Keratinocyte (primary cell): ENCODE results near the gene CDH7. TPM values are rescaled to one million over a fixed set of nuclear protein-coding genes. Genes with fewer than 3 reads are reported as not detected.

Source experiments
- DNase-seq: peaks from one replicate; pipeline ENCODE4 v3.0.0-alpha.2; 2011; ENCODE audit warnings: low read depth, missing footprints, low spot score
- FAIRE-seq: peaks from 2 replicates; lab custom pipeline; 2011; peaks lifted over from hg19 to GRCh38; lab: Jason Lieb, UNC
- H2AFZ ChIP-seq: 2 replicates; pipeline ENCODE4 v1.6.0; 2012; ENCODE audit warnings: low read length, control low read depth, inconsistent platforms; ENCODE audit not compliant: control insufficient read depth
- H3K27ac ChIP-seq: 2 replicates; pipeline ENCODE4 v1.5.1; 2011; ENCODE audit warnings: low read length; ENCODE audit not compliant: control insufficient read depth, insufficient read depth
- H3K27me3 ChIP-seq: 3 replicates; pipeline ENCODE4 v1.6.0; 2011; ENCODE audit warnings: low read length; ENCODE audit not compliant: control insufficient read depth, insufficient read depth; ENCODE audit errors: extremely low read depth
- H3K36me3 ChIP-seq, 2 experiments: 2 replicates in 1 of 2; 3 replicates in 1 of 2; pipeline ENCODE4 v1.5.1; 2011; ENCODE audit warnings: low read length in 2 of 2, mild to moderate bottlenecking in 1 of 2; ENCODE audit not compliant: control insufficient read depth in 2 of 2, insufficient read depth in 2 of 2; ENCODE audit errors: extremely low read depth in 1 of 2
- H3K4me1 ChIP-seq: 3 replicates; pipeline ENCODE4 v1.5.1; 2011; ENCODE audit warnings: low read length; ENCODE audit not compliant: control insufficient read depth, insufficient read depth; ENCODE audit errors: extremely low read depth
- H3K4me2 ChIP-seq: 3 replicates; pipeline ENCODE4 v1.6.0; 2011; ENCODE audit warnings: low read depth, low read length; ENCODE audit not compliant: control insufficient read depth, insufficient read depth; ENCODE audit errors: extremely low read depth
- H3K4me3 ChIP-seq, 3 experiments: fragments of 200-600 bp in 1 of 3; sonication (generic) in 1 of 3; 2 replicates in 2 of 3; 3 replicates in 1 of 3; pipeline ENCODE4 v1.5.1; 2011 to 2016; ENCODE audit warnings: low read length in 3 of 3, mild to moderate bottlenecking in 3 of 3, control low read depth in 2 of 3, inconsistent platforms in 1 of 3, low read depth in 1 of 3, mixed read lengths in 1 of 3, mixed run types in 1 of 3, moderate library complexity in 1 of 3; ENCODE audit not compliant: control insufficient read depth in 2 of 3, insufficient read depth in 2 of 3; ENCODE audit errors: extremely low read depth in 1 of 3
- H3K79me2 ChIP-seq: 2 replicates; pipeline ENCODE4 v1.6.0; 2012; ENCODE audit warnings: low read length; ENCODE audit not compliant: control insufficient read depth, insufficient read depth
- H3K9ac ChIP-seq: 3 replicates; pipeline ENCODE4 v1.6.0; 2011; ENCODE audit warnings: low read length; ENCODE audit not compliant: control insufficient read depth, insufficient read depth; ENCODE audit errors: extremely low read depth
- H3K9me1 ChIP-seq: 3 replicates; pipeline ENCODE4 v1.6.0; 2011; ENCODE audit warnings: low read length; ENCODE audit not compliant: control insufficient read depth, insufficient read depth; ENCODE audit errors: extremely low read depth
- H3K9me3 ChIP-seq: 2 replicates; pipeline ENCODE4 v1.5.1; 2012; ENCODE audit warnings: low read depth, low read length; ENCODE audit not compliant: control insufficient read depth
- H4K20me1 ChIP-seq: 3 replicates; pipeline ENCODE4 v1.6.0; 2011; ENCODE audit warnings: low read length; ENCODE audit not compliant: control insufficient read depth, insufficient read depth; ENCODE audit errors: extremely low read depth
- EZH2 ChIP-seq: IDR thresholded peaks from one replicate; pipeline ENCODE4 v1.6.1; 2012; ENCODE audit warnings: inconsistent platforms, mild to moderate bottlenecking, low read length, moderate library complexity
- dilution Hi-C: fragments of 300-500 bp; cut with MboI; formaldehyde crosslinking; loops from one replicate; pipeline ENCODE4 v1.7.0; 2020; ENCODE audit warnings: low sequenced_read_pairs; ENCODE audit not compliant: extremely low pct_ligation_motif_present
- polyA plus RNA-seq, 5 experiments: library from polyadenylated mRNA; depleted of rRNA in 3 of 5; stranded (reverse) in 3 of 5; stranded (forward) in 1 of 5; unstranded in 1 of 5; fragments of >200 nt; gene quantifications; 1 replicate in 1 of 5; 2 replicates in 3 of 5; 3 replicates in 1 of 5; pipeline versions ENCODE4 v1.2.1 to v1.2.3, GENCODE V29; 2011 to 2012; ENCODE audit warnings: missing spikeins in 2 of 5, low read depth in 1 of 5, low replicate concordance in 1 of 5
- TF ChIP-seq, protein P1 (sequence below), 3 experiments: IDR thresholded peaks in 1 of 3; conservative IDR thresholded peaks in 1 of 3; optimal IDR thresholded peaks in 1 of 3; 2 replicates in 2 of 3; 3 replicates in 1 of 3; pipeline versions ENCODE3 to v1.5.1; 2011; ENCODE audit warnings: low read length in 3 of 3, mild to moderate bottlenecking in 3 of 3, moderate library complexity in 2 of 3, control low read depth in 1 of 3, inconsistent platforms in 1 of 3; ENCODE audit not compliant: insufficient read depth in 2 of 3; ENCODE audit errors: extremely low read depth in 1 of 3

Gene CDH7
- polyA plus RNA-seq, 1 donor (not counting 4 experiments of a cell fraction or from before 2014, with no cell fraction given) = not detected

DNA sequence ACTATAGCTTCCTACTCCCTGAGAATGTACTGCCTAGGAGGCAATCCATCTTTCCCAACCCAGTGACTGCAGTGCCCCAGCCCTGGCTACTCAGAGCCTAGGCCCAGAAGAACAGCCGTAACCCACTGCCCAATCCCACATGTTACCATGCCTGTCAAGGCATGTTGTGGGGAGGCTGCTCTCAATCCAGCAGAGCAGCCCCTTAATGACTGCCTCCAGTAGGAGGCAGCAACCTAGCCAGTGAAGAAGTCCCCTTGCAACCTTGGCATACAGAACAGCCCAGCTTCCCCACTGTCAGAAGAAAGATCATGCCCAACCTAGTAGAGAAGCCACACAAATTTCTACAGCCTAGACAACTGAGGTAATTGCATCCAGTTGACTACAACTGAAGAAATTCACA lies 44.2 kb upstream of the CDH7 start:
- Histone ChIP-seq H3K36me3 (no peaks in the 10 kb centered on the region), H3K27ac (no peak overlapping the region), H3K9me1 (no peaks in the 10 kb centered on the region), H3K79me2 (no peaks in the 10 kb centered on the region), H3K4me1 (no peaks in the 10 kb centered on the region), H3K9ac (no peak overlapping the region), H3K9me3 (no peaks in the 10 kb centered on the region), H3K4me2 (no peak overlapping the region), H3K27me3 (no peaks in the 10 kb centered on the region), H2AFZ (no peak overlapping the region), H3K4me3 (no peak overlapping the region), H4K20me1 (no peaks in the 10 kb centered on the region)
- TF ChIP-seq EZH2 = no peak
- DNase-seq (no peak), FAIRE-seq (no peak)
- dilution Hi-C loops = no loop called here

DNA sequence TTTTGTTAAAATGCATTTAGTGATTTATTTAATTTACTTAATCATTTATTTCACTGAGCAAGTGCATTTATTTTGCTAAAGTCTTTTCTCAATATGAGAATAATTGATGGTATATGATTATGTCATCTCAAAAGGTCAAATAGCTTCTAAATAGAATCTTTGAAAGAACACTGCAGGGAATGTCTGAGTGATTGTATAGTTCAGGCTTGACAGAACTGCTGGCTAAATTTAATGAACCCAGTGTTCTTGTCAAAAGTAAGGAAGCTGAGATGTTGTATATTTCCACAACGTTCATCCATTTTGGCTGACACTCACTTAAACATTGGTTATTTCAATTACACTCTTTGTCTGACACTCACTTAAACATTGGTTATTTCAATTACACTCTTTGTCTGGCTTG lies 39.3 kb upstream of the CDH7 start:
- H3K9me3 ChIP-seq = no peaks in the 10 kb centered on the region
- no peak for DNase-seq
- H3K9me1 ChIP-seq = no peaks in the 10 kb centered on the region
- dilution Hi-C loops = no loop called here
- H3K27ac ChIP-seq = no peak overlapping the region
- TF ChIP-seq, protein P1, sequence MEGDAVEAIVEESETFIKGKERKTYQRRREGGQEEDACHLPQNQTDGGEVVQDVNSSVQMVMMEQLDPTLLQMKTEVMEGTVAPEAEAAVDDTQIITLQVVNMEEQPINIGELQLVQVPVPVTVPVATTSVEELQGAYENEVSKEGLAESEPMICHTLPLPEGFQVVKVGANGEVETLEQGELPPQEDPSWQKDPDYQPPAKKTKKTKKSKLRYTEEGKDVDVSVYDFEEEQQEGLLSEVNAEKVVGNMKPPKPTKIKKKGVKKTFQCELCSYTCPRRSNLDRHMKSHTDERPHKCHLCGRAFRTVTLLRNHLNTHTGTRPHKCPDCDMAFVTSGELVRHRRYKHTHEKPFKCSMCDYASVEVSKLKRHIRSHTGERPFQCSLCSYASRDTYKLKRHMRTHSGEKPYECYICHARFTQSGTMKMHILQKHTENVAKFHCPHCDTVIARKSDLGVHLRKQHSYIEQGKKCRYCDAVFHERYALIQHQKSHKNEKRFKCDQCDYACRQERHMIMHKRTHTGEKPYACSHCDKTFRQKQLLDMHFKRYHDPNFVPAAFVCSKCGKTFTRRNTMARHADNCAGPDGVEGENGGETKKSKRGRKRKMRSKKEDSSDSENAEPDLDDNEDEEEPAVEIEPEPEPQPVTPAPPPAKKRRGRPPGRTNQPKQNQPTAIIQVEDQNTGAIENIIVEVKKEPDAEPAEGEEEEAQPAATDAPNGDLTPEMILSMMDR (optimal IDR thresholded peaks at IDR 0.05 in 1 of 3, IDR thresholded peaks at IDR 0.05 in 1 of 3, conservative IDR thresholded peaks at IDR 0.05 in 1 of 3; ENCODE audit: extremely low read depth in 1 of 3, insufficient read depth in 2 of 3, low read length in 3 of 3) = no peak
- no peak for TF ChIP-seq EZH2
- no peak overlapping the region for H3K9ac ChIP-seq
- H3K36me3 ChIP-seq = no peaks in the 10 kb centered on the region
- H4K20me1 ChIP-seq = no peaks in the 10 kb centered on the region
- FAIRE-seq = no peak
- H3K4me3 ChIP-seq = no peak overlapping the region
- no peaks in the 10 kb centered on the region for H3K4me1 ChIP-seq
- H3K79me2 ChIP-seq = no peaks in the 10 kb centered on the region
- no peak overlapping the region for H3K4me2 ChIP-seq
- H3K27me3 ChIP-seq = no peaks in the 10 kb centered on the region
- H2AFZ ChIP-seq = no peak overlapping the region

DNA sequence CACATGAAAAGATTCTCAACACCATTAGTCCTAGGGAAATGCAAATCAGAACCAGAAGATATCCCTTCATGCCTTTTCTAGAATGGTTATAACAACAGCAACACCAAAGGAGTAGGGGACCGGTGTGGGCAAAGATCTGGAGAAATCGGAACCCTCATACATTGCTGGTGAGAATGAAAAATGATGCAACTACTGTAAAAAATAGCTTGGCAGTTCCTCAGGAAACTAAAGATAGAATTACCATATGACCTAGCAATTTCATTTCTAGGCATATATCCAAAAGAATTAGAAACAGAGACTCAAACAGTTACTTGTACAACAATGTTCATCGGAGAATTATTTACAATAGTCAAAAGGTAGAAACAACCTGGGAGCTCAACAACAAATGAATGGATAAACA lies 29.2 kb upstream of the CDH7 start:
- FAIRE-seq (no peak), DNase-seq (no peak)
- Histone ChIP-seq H3K4me1 (no peaks in the 10 kb centered on the region), H2AFZ (no peak overlapping the region), H4K20me1 (no peaks in the 10 kb centered on the region), H3K4me2 (no peak overlapping the region), H3K9ac (no peak overlapping the region), H3K79me2 (no peaks in the 10 kb centered on the region), H3K27me3 (no peaks in the 10 kb centered on the region), H3K9me3 (no peaks in the 10 kb centered on the region), H3K36me3 (no peaks in the 10 kb centered on the region), H3K27ac (no peak overlapping the region), H3K9me1 (no peaks in the 10 kb centered on the region), H3K4me3 (no peak overlapping the region)
- TF ChIP-seq, protein P1 (optimal IDR thresholded peaks at IDR 0.05 in 1 of 3, IDR thresholded peaks at IDR 0.05 in 1 of 3, conservative IDR thresholded peaks at IDR 0.05 in 1 of 3; ENCODE audit: extremely low read depth in 1 of 3, insufficient read depth in 2 of 3, low read length in 3 of 3) = no peak
- TF ChIP-seq EZH2 = no peak
- dilution Hi-C loops = no loop called here
